ENCODE measurements around the gene ZBTB7C. TPM values are rescaled to one million over a fixed set of nuclear protein-coding genes. Genes with fewer than 3 reads are reported as not detected.

ZBTB7C gene
- total RNA-seq, 2 donors from 2014 or later = 11.0 to 14.8 TPM

DNA sequence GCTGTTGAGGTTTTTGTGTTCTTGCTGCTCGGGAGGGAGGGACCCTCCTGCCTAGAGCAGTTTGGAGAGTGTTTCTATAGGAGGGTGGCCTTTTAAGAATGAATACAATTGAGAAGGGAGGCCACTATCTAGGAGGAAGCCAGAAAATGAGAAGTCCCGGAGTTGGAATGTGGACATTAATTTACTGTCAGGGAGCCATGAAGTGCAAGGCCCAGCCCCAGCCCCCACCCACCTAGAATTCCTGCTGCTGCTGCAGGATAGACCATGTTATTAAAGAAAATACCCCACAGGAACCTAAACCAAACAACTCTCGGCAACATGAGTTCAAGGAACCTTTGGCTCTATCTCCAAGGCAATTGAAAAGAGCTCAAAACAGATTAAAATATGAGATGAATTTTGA, 46.0 kb downstream of the ZBTB7C start:
- intact Hi-C loops (cut with DNase I) = no loop called here
- no peak for DNase-seq (ENCODE audit: low spot score)

DNA sequence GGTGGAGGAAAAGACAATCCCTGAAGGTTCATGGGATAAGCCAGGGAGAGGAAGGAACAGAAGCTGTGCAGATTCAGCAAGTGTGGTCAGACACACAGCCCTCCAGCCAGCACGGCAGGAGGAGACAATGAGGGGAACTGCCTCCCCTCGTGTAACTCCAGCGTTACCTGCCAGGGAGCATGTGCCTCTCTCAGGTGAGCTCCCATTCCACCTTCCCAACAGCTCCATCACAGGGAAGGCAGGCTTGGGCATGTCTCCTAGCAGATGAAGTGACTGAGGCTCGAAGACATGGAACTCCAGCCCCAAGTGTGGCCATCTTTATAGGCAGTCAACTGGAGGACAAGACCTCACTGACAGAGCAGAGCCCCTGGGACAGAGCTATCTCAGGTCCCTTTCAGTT, 47.4 kb downstream of the ZBTB7C start:
- no peak for DNase-seq (ENCODE audit: low spot score)
- intact Hi-C loops (cut with DNase I) = no loop called here

- DNase-seq (ENCODE audit: low spot score) = no peak
- intact Hi-C loops (cut with DNase I) = no loop called here
Observed at GRCh38 chr18:48360376-48361021, 48.7 kb downstream of the ZBTB7C start.

DNA sequence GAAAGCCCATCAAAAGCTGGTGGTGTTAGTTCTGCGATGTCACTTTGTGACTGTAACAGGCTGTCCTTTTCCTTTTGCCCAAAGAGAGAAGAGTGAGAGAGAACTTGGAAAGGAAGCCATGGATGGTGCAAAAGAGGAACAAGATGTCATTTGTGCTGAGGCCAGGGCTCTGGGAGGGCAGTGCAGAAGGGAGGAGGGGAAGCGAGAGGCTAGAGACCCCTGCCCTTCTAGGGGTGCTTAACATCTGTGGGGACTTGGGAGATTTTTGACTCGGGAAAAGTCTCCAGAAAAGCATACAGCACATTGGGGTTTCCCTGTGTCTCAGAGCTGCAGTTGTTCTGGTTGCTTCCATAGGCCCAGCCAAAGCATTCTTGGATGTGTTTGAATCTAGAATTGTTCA, 49.6 kb downstream of the ZBTB7C start:
- DNase-seq (ENCODE audit: low spot score) = no peak
- intact Hi-C loops (cut with DNase I) = loop anchor here in 1 of 2 donors (10.0 kb wide), 1 partner anchor 325 kb away; no protein-coding TSS in a partner anchor

DNA sequence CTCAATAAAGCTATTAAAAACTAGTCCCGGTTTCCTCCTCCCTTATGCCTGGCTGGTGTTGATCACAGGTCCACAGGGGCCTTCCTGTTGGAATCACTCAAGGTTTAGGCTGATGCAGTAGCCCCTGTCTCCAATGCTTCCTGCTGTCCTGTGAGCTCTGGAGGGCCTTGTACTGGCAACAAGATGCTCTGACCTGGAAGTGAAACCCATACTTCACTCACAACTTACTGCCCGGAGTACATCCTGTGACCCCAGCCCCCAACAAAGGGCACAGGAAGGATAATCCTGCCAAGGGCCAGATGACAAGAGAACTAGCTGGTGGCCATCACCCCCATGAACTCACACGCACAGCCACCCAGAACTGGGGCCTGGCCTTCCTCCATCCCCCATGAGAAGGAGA, 50.3 kb downstream of the ZBTB7C start:
- intact Hi-C loops (cut with DNase I) = loop anchor here in 1 of 2 donors (10.0 kb wide), 1 partner anchor 324 kb away; no protein-coding TSS in a partner anchor
- DNase-seq (ENCODE audit: low spot score) = no peak

- intact Hi-C loops (cut with DNase I) = loop anchor here in 1 of 2 donors (10.0 kb wide), 1 partner anchor 322 kb away; no protein-coding TSS in a partner anchor
- DNase-seq (ENCODE audit: low spot score) = no peak
Observed at GRCh38 chr18:48356909-48357631, 52.1 kb downstream of the ZBTB7C start.

- intact Hi-C loops (cut with DNase I) = loop anchor here in 1 of 2 donors (10.0 kb wide), 1 partner anchor 321 kb away; no protein-coding TSS in a partner anchor
- DNase-seq (ENCODE audit: low spot score) = no peak
Observed at GRCh38 chr18:48356151-48356745, 52.9 kb downstream of the ZBTB7C start.

- intact Hi-C loops (cut with DNase I) = loop anchor here in 1 of 2 donors (10.0 kb wide), 1 partner anchor 321 kb away; no protein-coding TSS in a partner anchor
- DNase-seq (ENCODE audit: low spot score) = no peak
Observed at GRCh38 chr18:48355276-48356115, 53.7 kb downstream of the ZBTB7C start.

GRCh38 chr18:48354746-48355260, 54.4 kb downstream of the ZBTB7C start:
- intact Hi-C loops (cut with DNase I) = loop anchor here (1.0 to 10.0 kb wide), 2 partner anchors 28 to 320 kb away; no protein-coding TSS in a partner anchor
- DNase-seq (ENCODE audit: low spot score) = no peak

GRCh38 chr18:48352051-48352755, 57.0 kb downstream of the ZBTB7C start:
- no peak for DNase-seq (ENCODE audit: low spot score)
- intact Hi-C loops (cut with DNase I) = loop anchor here in 1 of 2 donors (10.0 kb wide), 1 partner anchor 317 kb away; no protein-coding TSS in a partner anchor

- no peak for DNase-seq (ENCODE audit: low spot score)
- intact Hi-C loops (cut with DNase I) = loop anchor here (2.0 to 10.0 kb wide), 2 partner anchors 57 to 317 kb away; partner anchors contain the start of gene ZBTB7C (in 1 of the 2)
Observed at GRCh38 chr18:48351216-48352050, 57.8 kb downstream of the ZBTB7C start.

DNA sequence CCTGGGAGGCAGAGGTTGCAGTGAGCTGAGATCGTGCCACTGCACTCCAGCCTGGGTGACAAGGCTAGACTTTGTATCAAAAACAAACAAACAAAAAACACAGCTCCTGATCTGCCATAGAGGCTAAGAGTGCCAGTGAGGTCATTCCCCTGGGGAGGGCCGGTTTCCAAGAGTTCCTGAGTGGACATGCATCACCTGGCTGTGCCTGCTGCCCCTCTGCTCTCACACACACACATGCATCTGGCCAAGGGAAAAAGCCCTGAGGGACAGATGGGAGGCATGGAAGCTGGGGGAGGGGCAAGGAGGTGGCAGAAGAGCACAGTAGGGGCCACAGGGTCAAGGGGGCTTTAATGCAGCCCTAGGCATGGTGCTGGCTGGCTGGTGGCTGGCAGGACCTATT, 60.4 kb downstream of the ZBTB7C start:
- intact Hi-C loops (cut with DNase I) = no loop called here

DNA sequence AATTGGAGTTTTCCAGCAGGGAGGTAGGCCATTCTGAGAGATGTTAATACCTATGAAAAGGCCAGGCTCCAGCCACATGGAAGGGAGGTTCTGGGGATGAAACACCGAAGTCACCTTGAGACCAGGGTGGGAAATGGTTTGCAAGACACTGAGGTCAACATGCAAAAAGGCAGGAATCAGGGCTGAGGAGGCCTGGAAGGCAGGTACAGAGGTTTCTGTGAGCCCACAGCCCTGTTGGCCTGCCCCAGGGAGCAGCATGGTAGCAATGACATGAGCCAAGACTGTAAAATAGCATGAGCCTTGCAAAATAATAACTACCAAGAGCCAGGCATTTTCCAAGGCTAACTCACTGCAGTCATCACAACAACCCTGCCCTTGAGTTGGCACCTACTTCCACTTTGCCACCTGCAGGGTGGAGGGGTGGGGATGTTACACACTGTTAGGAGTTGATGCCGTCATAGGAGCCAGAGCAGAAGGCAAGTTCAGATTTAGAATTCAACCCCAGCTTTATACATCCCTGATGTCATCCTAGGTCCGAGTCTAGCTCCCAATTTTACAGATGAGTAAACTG, 61.3 kb downstream of the ZBTB7C start:
- intact Hi-C loops (cut with DNase I) = no loop called here
- DNase-seq (ENCODE audit: low spot score) = no peak

More for the DNA sequence above, 60.4 kb downstream of the ZBTB7C start:
- peak; percentile 42 for DNase-seq (ENCODE audit: low spot score)

DNA sequence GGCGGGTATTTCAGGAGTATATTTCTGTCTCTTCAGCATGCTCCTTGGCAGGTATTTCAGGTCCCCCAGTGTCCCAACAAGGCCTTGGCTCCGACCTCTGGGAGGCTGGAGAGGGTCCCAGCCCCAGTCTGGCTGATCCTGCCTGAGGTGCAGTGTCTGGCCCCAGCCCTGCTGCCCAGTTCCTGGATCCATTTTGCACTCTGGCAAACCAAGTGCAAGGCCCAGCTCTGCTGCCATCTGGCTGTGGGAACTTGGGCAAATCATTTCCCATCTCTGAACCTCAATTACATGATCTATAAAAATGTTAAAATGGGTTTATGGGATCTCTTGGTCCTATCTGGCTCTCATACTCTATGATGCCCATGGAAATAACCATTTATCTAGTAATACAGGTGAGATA, 63.6 kb downstream of the ZBTB7C start:
- DNase-seq (ENCODE audit: low spot score) = peak; percentile 41
- intact Hi-C loops (cut with DNase I) = no loop called here

DNA sequence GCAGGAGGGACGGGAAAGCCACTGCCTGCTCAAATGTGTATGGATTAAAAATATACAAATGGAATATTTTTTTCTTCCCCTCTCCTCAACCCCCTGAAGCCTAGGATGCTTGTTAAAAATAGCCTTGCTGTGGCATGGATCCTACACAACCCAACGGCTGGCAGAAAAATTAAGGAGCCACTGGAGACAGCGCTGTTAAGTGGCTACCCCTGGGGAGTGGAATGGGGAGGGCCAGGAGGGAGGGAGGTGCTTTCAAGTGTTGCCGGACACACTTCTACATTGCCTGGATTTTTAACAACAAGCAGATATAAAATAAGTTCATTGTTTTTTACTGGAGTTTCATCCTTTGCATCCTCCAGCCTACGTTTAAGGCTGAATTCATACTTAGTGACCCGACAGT, 66.6 kb downstream of the ZBTB7C start:
- intact Hi-C loops (cut with DNase I) = no loop called here

DNA sequence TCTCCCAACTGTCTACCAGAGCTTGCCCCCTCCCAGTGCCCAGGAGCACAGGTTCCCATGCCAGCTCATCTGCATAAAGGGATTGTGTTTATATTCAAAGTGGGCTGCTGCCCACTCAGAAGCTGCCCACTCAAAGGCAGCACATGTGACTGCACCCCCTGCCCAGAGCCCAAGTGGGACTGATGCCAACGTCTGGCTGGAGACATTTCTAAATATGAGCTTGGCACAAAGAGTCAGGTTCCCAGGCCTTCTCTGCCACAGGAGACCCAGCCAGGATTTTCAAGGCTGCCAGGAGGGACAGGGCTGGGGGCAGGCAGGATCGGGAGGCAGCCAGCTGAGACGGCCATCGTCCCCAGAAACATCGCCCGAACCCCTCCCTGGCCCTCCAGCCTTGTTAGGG, 67.1 kb downstream of the ZBTB7C start:
- intact Hi-C loops (cut with DNase I) = no loop called here
- peak; percentile 72 for DNase-seq (ENCODE audit: low spot score)

More for the DNA sequence above, 66.6 kb downstream of the ZBTB7C start:
- DNase-seq (ENCODE audit: low spot score) = no peak

- intact Hi-C loops (cut with DNase I) = no loop called here
- peak; percentile 65 for DNase-seq (ENCODE audit: low spot score)
Observed at GRCh38 chr18:48340560-48340959, 68.6 kb downstream of the ZBTB7C start.

Measured in posterior vena cava (tissue), 2 donors.